ENCODE data around the gene LRPPRC.

Gene LRPPRC

GRCh38 chr2:43877782-43878464, 117.9 kb downstream of the LRPPRC start:
- TF ChIP-seq GATA3 (IDR thresholded peaks at IDR 0.05; ENCODE audit: low read depth, low read length): no peak
- no peak for TF ChIP-seq GATA2 (IDR thresholded peaks at IDR 0.05; ENCODE audit: low read depth, low read length)

DNA sequence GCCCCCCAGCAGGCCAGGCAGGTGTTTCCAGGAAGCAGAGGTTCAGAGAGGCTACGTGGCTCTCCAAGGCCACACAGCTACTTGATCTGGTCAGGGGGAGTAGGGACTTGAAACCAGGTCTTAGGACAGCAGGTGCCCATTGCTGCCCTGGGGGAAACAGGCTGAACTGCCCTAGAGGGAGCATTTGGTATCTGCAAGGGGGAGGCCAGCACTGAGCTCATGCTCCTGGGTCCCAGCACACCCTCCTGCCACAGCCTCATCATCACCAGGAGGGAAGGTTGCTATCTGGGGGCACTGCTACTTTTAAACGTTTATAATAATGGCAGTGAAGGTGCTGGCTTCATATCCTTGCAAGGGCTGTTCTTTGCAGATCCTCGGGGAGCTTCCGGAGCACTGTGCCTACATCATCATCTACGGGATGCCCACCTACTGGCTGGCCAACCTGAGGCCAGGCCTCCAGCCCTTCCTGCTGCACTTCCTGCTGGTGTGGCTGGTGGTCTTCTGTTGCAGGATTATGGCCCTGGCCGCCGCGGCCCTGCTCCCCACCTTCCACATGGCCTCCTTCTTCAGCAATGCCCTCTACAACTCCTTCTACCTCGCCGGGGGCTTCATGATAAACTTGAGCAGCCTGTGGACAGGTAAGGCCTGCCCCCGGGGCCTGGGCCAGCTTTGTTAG, 120.9 kb downstream of the LRPPRC start:
- TF ChIP-seq GATA3 (IDR thresholded peaks at IDR 0.05; ENCODE audit: low read depth, low read length) (no peak), GATA2 (IDR thresholded peaks at IDR 0.05; ENCODE audit: low read depth, low read length) (no peak)

- TF ChIP-seq GATA3 (IDR thresholded peaks at IDR 0.05; ENCODE audit: low read depth, low read length) (no peak), GATA2 (IDR thresholded peaks at IDR 0.05; ENCODE audit: low read depth, low read length) (no peak)
Measured at GRCh38 chr2:43872151-43872550, 123.6 kb downstream of the LRPPRC start.

DNA sequence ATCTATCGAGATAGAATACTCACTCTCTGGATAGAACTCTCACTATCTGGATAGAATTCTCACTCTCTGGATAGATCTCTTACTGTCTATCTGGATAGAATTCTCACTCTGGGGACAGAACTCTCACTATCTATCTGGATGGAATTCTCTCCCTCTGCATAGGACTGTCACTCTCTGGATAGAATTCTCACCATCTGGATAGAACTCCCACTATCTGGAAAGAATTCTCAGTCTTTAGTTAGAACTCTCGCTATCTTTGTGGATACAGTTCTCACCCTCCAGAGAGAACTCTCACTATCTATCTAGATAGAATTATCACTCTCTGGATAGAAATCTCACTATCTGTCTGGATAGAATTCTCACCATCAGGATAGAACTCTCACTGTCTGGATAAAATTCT, 140.5 kb downstream of the LRPPRC start:
- TF ChIP-seq GATA3 (IDR thresholded peaks at IDR 0.05; ENCODE audit: low read depth, low read length): no peak
- no peak for TF ChIP-seq GATA2 (IDR thresholded peaks at IDR 0.05; ENCODE audit: low read depth, low read length)

GRCh38 chr2:43854671-43855070, 141.1 kb downstream of the LRPPRC start:
- no peak for TF ChIP-seq GATA2 (IDR thresholded peaks at IDR 0.05; ENCODE audit: low read depth, low read length)
- no peak for TF ChIP-seq GATA3 (IDR thresholded peaks at IDR 0.05; ENCODE audit: low read depth, low read length)

- TF ChIP-seq GATA2 (IDR thresholded peaks at IDR 0.05; ENCODE audit: low read depth, low read length): no peak
- no peak for TF ChIP-seq GATA3 (IDR thresholded peaks at IDR 0.05; ENCODE audit: low read depth, low read length)
Measured at GRCh38 chr2:43853141-43854081, 142.4 kb downstream of the LRPPRC start.

DNA sequence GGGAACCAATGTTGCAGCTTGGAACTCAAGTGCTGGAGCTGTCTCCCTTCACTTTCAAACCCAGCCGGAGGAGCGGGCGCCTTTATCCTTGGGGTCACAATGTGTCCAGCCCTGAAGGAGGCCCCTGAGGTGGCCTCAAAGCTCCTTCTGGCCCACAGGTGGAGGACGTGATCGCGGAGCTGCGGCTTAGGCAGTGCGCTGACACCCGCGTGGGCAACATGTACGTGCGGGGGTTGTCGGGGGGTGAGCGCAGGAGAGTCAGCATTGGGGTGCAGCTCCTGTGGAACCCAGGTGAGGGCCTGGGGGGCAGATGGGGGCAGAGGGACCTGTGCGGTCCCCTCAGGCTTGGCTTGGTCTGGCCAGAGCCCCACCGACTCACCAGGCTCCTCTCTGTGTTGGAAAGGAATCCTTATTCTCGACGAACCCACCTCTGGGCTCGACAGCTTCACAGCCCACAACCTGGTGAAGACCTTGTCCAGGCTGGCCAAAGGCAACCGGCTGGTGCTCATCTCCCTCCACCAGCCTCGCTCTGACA, 143.5 kb downstream of the LRPPRC start:
- TF ChIP-seq GATA2 (IDR thresholded peaks at IDR 0.05; ENCODE audit: low read depth, low read length) (no peak), GATA3 (IDR thresholded peaks at IDR 0.05; ENCODE audit: low read depth, low read length) (no peak)

- TF ChIP-seq GATA2 (IDR thresholded peaks at IDR 0.05; ENCODE audit: low read depth, low read length) (no peak), GATA3 (IDR thresholded peaks at IDR 0.05; ENCODE audit: low read depth, low read length) (no peak)
Measured at GRCh38 chr2:43851011-43851980, 144.5 kb downstream of the LRPPRC start.

- TF ChIP-seq GATA2 (IDR thresholded peaks at IDR 0.05; ENCODE audit: low read depth, low read length) (no peak), GATA3 (IDR thresholded peaks at IDR 0.05; ENCODE audit: low read depth, low read length) (no peak)
Measured at GRCh38 chr2:43848214-43848613, 147.6 kb downstream of the LRPPRC start.

DNA sequence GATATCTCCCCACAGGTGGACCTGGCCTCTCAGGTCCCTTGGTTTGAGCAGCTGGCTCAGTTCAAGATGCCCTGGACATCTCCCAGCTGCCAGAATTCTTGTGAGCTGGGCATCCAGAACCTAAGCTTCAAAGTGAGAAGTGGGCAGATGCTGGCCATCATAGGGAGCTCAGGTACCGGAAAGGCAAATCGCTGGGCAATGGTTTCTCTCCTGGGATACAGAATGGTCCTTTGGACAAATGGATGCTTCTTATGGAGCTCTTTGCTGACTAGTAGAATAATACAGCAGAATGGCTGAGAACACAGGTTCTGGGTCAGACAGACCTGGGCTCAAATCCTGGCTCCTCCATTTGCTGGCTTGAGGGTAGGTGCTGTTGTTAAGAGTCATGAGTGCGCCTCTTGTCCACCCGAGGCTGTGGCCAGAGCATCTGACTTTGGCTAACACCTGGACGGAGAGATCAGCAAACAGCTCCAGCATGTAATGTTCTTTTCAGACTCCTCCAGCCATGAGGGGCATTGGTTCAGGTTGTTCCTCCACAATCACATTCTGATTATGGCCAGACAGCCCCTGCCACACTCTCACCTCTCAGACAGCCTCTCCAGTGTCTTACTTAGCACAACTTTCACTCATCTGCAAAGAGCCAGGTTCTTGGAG, 149.5 kb downstream of the LRPPRC start:
- no peak for TF ChIP-seq GATA2 (IDR thresholded peaks at IDR 0.05; ENCODE audit: low read depth, low read length)
- no peak for TF ChIP-seq GATA3 (IDR thresholded peaks at IDR 0.05; ENCODE audit: low read depth, low read length)

DNA sequence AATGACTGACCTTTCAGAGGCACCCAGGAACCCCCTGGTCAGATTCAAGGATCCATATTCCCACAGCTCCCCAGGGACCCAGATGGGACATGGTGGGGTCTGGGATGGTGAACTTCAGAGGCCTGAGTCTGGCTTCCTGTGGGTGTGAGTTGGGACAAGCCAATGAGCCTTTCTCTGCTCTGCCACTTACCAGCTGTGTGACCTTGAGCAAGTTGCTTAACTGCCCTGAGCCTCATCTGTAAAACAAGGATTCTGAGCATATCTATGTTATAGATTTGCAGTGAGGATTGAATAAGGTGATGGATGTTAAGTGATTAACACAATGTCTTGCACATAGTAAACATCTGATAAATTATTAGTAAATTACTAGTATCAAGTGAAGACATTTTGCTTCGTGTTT, 150.6 kb downstream of the LRPPRC start:
- TF ChIP-seq GATA2 (IDR thresholded peaks at IDR 0.05; ENCODE audit: low read depth, low read length) (no peak), GATA3 (IDR thresholded peaks at IDR 0.05; ENCODE audit: low read depth, low read length) (no peak)

DNA sequence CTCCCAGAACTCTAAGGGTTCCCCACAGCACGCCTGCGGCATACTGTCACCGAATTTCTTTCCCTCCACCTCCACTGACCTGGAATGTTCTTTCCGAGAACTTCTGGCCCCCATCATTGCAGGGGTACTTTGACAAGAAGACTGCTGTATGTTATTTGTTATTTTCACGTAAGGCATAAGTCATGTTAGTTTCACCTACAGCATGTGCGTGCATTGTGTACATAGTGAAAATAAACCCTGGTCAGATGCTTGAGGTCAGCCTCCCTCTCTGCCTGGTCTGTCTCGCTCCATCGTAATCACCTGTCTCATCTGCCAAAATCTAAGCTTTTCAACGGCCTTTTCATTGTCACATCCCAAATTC, 152.9 kb downstream of the LRPPRC start:
- TF ChIP-seq GATA2 (IDR thresholded peaks at IDR 0.05; ENCODE audit: low read depth, low read length): no peak
- TF ChIP-seq GATA3 (IDR thresholded peaks at IDR 0.05; ENCODE audit: low read depth, low read length): no peak

Data from SH-SY5Y (cell line).